GM12878 (cell line): Measurements from ENCODE around the gene STXBP4. TPM values are rescaled to one million over a fixed set of nuclear protein-coding genes. Genes with fewer than 3 reads are reported as not detected.

Experiments
- ATAC-seq: fragments of 200-7000 bp; cut with Tn5 transposase; 3 replicates; pipeline ENCODE4 v1.9.1; 2020; ENCODE audit warnings: mild to moderate bottlenecking, moderate library complexity
- BruUV-seq: library from RNA; stranded (reverse); fragments of 400-500 nt; replicated peaks from 2 replicates; lab custom pipeline; 2021; lab: Mats Ljungman, UMichigan
- CTCF ChIA-PET: fragments of 300-600 bp; sonication (Branson Sonifier 250); formaldehyde crosslinking; extraction: SDS; loops from one replicate; lab custom pipeline; 2021; ENCODE audit warnings: inconsistent platforms; lab: Yijun Ruan, JAX
- POLR2A ChIA-PET: fragments of 350-600 bp; formaldehyde crosslinking; extraction: SDS; loops from one replicate; lab custom pipeline; 2021; ENCODE audit warnings: inconsistent platforms; lab: Charles Lee
- RAD21 ChIA-PET: fragments of 300-600 bp; sonication (Branson Sonifier 250); formaldehyde crosslinking; loops from one replicate; lab custom pipeline; 2023; ENCODE audit warnings: antibody characterized with exemption; ENCODE audit not compliant: unreplicated experiment; lab: Charles Lee
- SMC1A ChIA-PET: fragments of 300-600 bp; sonication (Branson Sonifier 250); formaldehyde crosslinking; loops from one replicate; lab custom pipeline; 2023; ENCODE audit not compliant: unreplicated experiment, uncharacterized antibody; lab: Charles Lee
- DNase-seq: peaks from one replicate; pipeline ENCODE4 v3.0.0-alpha.2; 2011; ENCODE audit warnings: low read depth, low spot score
- FAIRE-seq: peaks from 3 replicates; lab custom pipeline; 2011; peaks lifted over from hg19 to GRCh38; lab: Jason Lieb, UNC
- H2AFZ ChIP-seq: 2 replicates; pipeline ENCODE4 v1.6.0; 2011; ENCODE audit warnings: low read depth, low read length, control low read depth; ENCODE audit not compliant: control insufficient read depth
- H3K27ac ChIP-seq: 2 replicates; pipeline ENCODE4 v1.5.1; 2011; ENCODE audit warnings: control low read depth; ENCODE audit not compliant: control insufficient read depth, insufficient read depth
- H3K27me3 ChIP-seq, 2 experiments: replicated peaks in 1 of 2; 2 replicates each; pipeline versions ENCODE4 v1.6.0 to v1.6.1; 2011; ENCODE audit warnings: low read length in 1 of 2; ENCODE audit not compliant: control insufficient read depth in 2 of 2, insufficient read depth in 2 of 2
- H3K36me3 ChIP-seq, 2 experiments: 2 replicates each; pipeline ENCODE4 v1.5.1; 2011; ENCODE audit warnings: low read length in 1 of 2; ENCODE audit not compliant: control insufficient read depth in 2 of 2, insufficient read depth in 2 of 2
- H3K4me1 ChIP-seq: 2 replicates; pipeline ENCODE4 v1.6.1; 2011; ENCODE audit warnings: mild to moderate bottlenecking, low read length, moderate library complexity, mixed read lengths; ENCODE audit not compliant: control insufficient read depth, insufficient read depth
- H3K4me2 ChIP-seq: 2 replicates; pipeline ENCODE4 v1.6.0; 2011; ENCODE audit warnings: control low read depth; ENCODE audit not compliant: control insufficient read depth, insufficient read depth
- H3K4me3 ChIP-seq: fragments of 200-600 bp; sonication (generic); 2 replicates; pipeline ENCODE4 v1.5.1; 2016
- H3K79me2 ChIP-seq: 2 replicates; pipeline ENCODE4 v1.6.0; 2011; ENCODE audit warnings: low read length; ENCODE audit not compliant: control insufficient read depth, insufficient read depth
- H3K9ac ChIP-seq: 2 replicates; pipeline ENCODE4 v1.8.0; 2011; ENCODE audit warnings: low read length, control low read depth, mixed read lengths; ENCODE audit not compliant: control insufficient read depth, insufficient read depth
- H3K9me3 ChIP-seq: replicated peaks from 3 replicates; pipeline ENCODE4 v1.5.1; 2011; ENCODE audit warnings: mild to moderate bottlenecking, low read length; ENCODE audit not compliant: control insufficient read depth, insufficient read depth
- H4K20me1 ChIP-seq: 2 replicates; pipeline ENCODE4 v1.6.0; 2011; ENCODE audit not compliant: control insufficient read depth, insufficient read depth
- CEBPZ ChIP-seq: fragments of 150-350 bp; IDR thresholded peaks from 2 replicates; pipeline ENCODE4 v1.6.1; 2016; ENCODE audit warnings: low read depth, low read length
- FOS ChIP-seq: IDR thresholded peaks from 3 replicates; pipeline ENCODE4 v1.6.1; 2011; ENCODE audit warnings: borderline replicate concordance; ENCODE audit not compliant: insufficient read length; ENCODE audit errors: extremely low read depth
- HDAC2 ChIP-seq: fragments of 200-600 bp; sonication (generic); IDR thresholded peaks from 2 replicates; pipeline ENCODE4 v1.6.1; 2017
- IKZF1 ChIP-seq: fragments of 450-650 bp; conservative IDR thresholded peaks from 2 replicates; pipeline ENCODE4 v1.6.1; 2017; ENCODE audit warnings: antibody characterized with exemption, mild to moderate bottlenecking
- JUNB ChIP-seq: IDR thresholded peaks from 2 replicates; pipeline ENCODE4 v1.6.1; 2016; ENCODE audit warnings: antibody characterized with exemption, mild to moderate bottlenecking
- MAX ChIP-seq: IDR thresholded peaks from 2 replicates; pipeline ENCODE4 v1.6.1; 2012; ENCODE audit warnings: low read depth, low read length, improper control_type of control experiment
- SIX5 ChIP-seq: IDR thresholded peaks from 2 replicates; pipeline ENCODE4 v1.6.1; 2011; ENCODE audit warnings: mild to moderate bottlenecking, low read depth, low read length, moderate library complexity; ENCODE audit not compliant: severe bottlenecking
- ZNF274 ChIP-seq: IDR thresholded peaks from one replicate; pipeline ENCODE4 v1.8.0; 2011; ENCODE audit not compliant: insufficient read length, insufficient read depth
- in situ Hi-C: fragments of 300-500 bp; cut with MboI; formaldehyde crosslinking; loops from 9 replicates; pipeline ENCODE4 v1.14.3; 2018; ENCODE audit warnings: mixed read lengths
- intact Hi-C: fragments of 100-400 bp; cut with micrococcal nuclease; formaldehyde crosslinking; loops from one replicate; pipeline ENCODE4 v1.14.2; 2022; ENCODE audit not compliant: unreplicated experiment
- polyA plus RNA-seq, 11 experiments: library from polyadenylated mRNA; depleted of rRNA in 4 of 11; unstranded in 6 of 11; stranded (reverse) in 5 of 11; fragments of >200 nt; fragmentation: Nextera tagmentation in 4 of 11; fragmentation: Illumina TruSeq in 1 of 11; extraction: Ambion mirVana in 4 of 11; extraction: Trizol in 1 of 11; gene quantifications; 1 replicate in 1 of 11; 2 replicates in 10 of 11; pipeline versions ENCODE4 v1.2.1 to v1.2.3, GENCODE V29; 2011 to 2016; ENCODE audit warnings: inconsistent platforms in 2 of 11, missing spikeins in 2 of 11, low read depth in 1 of 11
- total RNA-seq, 4 experiments: library from RNA; depleted of rRNA in 3 of 4; stranded (reverse); fragments of >200 nt in 3 of 4; fragmentation: Illumina TruSeq in 1 of 4; extraction: Trizol in 1 of 4; gene quantifications; 2 replicates each; pipeline versions ENCODE4 v1.2.1 to v1.2.3, GENCODE V29; 2013 to 2021
- TF ChIP-seq, protein P1 (sequence below): fragments of 450-650 bp; IDR thresholded peaks from 2 replicates; pipeline ENCODE4 v1.6.1; 2017; ENCODE audit warnings: low read depth, mild to moderate bottlenecking, moderate library complexity
- TF ChIP-seq, protein P2 (sequence below): IDR thresholded peaks from 2 replicates; pipeline ENCODE4 v1.6.1; 2012; ENCODE audit warnings: improper control_type of control experiment, low read depth, low read length; ENCODE audit not compliant: insufficient replicate concordance

STXBP4 gene
- total and polyA plus RNA-seq, 10 of the 15 experiments (the other 5 are each of a cell fraction or from before 2014, with no cell fraction given): 4.3 to 11.0 (median 6.7) TPM

- no peak overlapping the region for H3K27ac ChIP-seq
- DNase-seq: no peak
- CTCF ChIA-PET: interaction anchor here (0.7 to 2.1 kb wide), 4 partner anchors 9 to 67 kb away, joined by 3 to 8 read pairs (median 3); no protein-coding TSS in a partner anchor
- H3K36me3 ChIP-seq: no peaks in the 10 kb centered on the region
- no peak for ATAC-seq
- no peaks in the 10 kb centered on the region for H3K9me3 ChIP-seq
- RAD21 ChIA-PET: interaction anchor here (1.0 kb wide), 1 partner anchor 9 kb away, joined by 3 read pairs; no protein-coding TSS in a partner anchor
- no peaks in the 10 kb centered on the region for H3K79me2 ChIP-seq
- no TSS peak for BruUV-seq
- no peaks in the 10 kb centered on the region for H4K20me1 ChIP-seq
- H3K4me3 ChIP-seq: no peak overlapping the region
- H3K4me2 ChIP-seq: no peak overlapping the region
- no peak overlapping the region for H3K9ac ChIP-seq
- in situ Hi-C loops: no loop called here
- FAIRE-seq: no peak
- SMC1A ChIA-PET: interaction anchor here (1.1 to 1.5 kb wide), 2 partner anchors 32 to 66 kb away, joined by 3 to 7 read pairs; no protein-coding TSS in a partner anchor
- POLR2A ChIA-PET: no interaction called here
- no peak overlapping the region for H2AFZ ChIP-seq
- H3K27me3 ChIP-seq: no peaks in the 10 kb centered on the region
- intact Hi-C loops: no loop called here
- no peaks in the 10 kb centered on the region for H3K4me1 ChIP-seq
- TF ChIP-seq FOS: no peak
- no peak for TF ChIP-seq ZNF274
- no peak for TF ChIP-seq CEBPZ
- TF ChIP-seq SIX5: no peak
- TF ChIP-seq, protein P1, sequence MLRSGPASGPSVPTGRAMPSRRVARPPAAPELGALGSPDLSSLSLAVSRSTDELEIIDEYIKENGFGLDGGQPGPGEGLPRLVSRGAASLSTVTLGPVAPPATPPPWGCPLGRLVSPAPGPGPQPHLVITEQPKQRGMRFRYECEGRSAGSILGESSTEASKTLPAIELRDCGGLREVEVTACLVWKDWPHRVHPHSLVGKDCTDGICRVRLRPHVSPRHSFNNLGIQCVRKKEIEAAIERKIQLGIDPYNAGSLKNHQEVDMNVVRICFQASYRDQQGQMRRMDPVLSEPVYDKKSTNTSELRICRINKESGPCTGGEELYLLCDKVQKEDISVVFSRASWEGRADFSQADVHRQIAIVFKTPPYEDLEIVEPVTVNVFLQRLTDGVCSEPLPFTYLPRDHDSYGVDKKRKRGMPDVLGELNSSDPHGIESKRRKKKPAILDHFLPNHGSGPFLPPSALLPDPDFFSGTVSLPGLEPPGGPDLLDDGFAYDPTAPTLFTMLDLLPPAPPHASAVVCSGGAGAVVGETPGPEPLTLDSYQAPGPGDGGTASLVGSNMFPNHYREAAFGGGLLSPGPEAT: no peak
- TF ChIP-seq HDAC2: no peak
- TF ChIP-seq IKZF1: no peak
- no peak for TF ChIP-seq MAX
- TF ChIP-seq, protein P2, sequence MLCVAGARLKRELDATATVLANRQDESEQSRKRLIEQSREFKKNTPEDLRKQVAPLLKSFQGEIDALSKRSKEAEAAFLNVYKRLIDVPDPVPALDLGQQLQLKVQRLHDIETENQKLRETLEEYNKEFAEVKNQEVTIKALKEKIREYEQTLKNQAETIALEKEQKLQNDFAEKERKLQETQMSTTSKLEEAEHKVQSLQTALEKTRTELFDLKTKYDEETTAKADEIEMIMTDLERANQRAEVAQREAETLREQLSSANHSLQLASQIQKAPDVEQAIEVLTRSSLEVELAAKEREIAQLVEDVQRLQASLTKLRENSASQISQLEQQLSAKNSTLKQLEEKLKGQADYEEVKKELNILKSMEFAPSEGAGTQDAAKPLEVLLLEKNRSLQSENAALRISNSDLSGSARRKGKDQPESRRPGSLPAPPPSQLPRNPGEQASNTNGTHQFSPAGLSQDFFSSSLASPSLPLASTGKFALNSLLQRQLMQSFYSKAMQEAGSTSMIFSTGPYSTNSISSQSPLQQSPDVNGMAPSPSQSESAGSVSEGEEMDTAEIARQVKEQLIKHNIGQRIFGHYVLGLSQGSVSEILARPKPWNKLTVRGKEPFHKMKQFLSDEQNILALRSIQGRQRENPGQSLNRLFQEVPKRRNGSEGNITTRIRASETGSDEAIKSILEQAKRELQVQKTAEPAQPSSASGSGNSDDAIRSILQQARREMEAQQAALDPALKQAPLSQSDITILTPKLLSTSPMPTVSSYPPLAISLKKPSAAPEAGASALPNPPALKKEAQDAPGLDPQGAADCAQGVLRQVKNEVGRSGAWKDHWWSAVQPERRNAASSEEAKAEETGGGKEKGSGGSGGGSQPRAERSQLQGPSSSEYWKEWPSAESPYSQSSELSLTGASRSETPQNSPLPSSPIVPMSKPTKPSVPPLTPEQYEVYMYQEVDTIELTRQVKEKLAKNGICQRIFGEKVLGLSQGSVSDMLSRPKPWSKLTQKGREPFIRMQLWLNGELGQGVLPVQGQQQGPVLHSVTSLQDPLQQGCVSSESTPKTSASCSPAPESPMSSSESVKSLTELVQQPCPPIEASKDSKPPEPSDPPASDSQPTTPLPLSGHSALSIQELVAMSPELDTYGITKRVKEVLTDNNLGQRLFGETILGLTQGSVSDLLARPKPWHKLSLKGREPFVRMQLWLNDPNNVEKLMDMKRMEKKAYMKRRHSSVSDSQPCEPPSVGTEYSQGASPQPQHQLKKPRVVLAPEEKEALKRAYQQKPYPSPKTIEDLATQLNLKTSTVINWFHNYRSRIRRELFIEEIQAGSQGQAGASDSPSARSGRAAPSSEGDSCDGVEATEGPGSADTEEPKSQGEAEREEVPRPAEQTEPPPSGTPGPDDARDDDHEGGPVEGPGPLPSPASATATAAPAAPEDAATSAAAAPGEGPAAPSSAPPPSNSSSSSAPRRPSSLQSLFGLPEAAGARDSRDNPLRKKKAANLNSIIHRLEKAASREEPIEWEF: no peak
- TF ChIP-seq JUNB: no peak
These were observed 91.2 kb downstream of the STXBP4 start for GRCh38 chr17:55059724-55060123.
